H1 (cell line): ENCODE data around the gene IP6K3. TPM values are rescaled to one million over a fixed set of nuclear protein-coding genes. Genes with fewer than 3 reads are reported as not detected.

Experiments used
- E2F6 ChIP-seq: IDR thresholded peaks from 2 replicates; pipeline ENCODE4 v1.6.1; 2012; ENCODE audit warnings: inconsistent platforms
- FOSL1 ChIP-seq: IDR thresholded peaks from 2 replicates; pipeline ENCODE4 v1.6.1; 2011; ENCODE audit warnings: mild to moderate bottlenecking, low read depth, low read length, moderate library complexity; ENCODE audit not compliant: insufficient read depth
- TEAD4 ChIP-seq: IDR thresholded peaks from 2 replicates; pipeline ENCODE4 v1.6.1; 2012; ENCODE audit warnings: low read depth, low read length, inconsistent platforms, mixed read lengths
- polyA plus RNA-seq, 7 experiments: library from polyadenylated mRNA; depleted of rRNA in 3 of 7; stranded (reverse) in 5 of 7; unstranded in 2 of 7; fragments of >200 nt in 5 of 7; fragments of 200-250 nt in 2 of 7; gene quantifications; 1 replicate in 5 of 7; 2 replicates in 1 of 7; 4 replicates in 1 of 7; pipeline versions ENCODE4 v1.2.1 to v1.2.3, GENCODE V29; 2011 to 2013; ENCODE audit warnings: missing spikeins in 2 of 7, mixed read lengths in 2 of 7
- total RNA-seq: library from RNA; stranded (reverse); fragmentation: NEBNext Ultra II Directional; extraction: Animal tissue kit (Norgen Biotek cat#: 25700); gene quantifications from 2 replicates; pipeline ENCODE4 v1.2.1, GENCODE V29; 2021

Gene IP6K3
- total and polyA plus RNA-seq, 2 of the 8 experiments (the other 6 are each of a cell fraction or from before 2014, with no cell fraction given), result 0.22 to 0.73 TPM

GRCh38 chr6:33728438-33728837 is 18.3 kb downstream of the IP6K3 start (continued):
- no peak for TF ChIP-seq E2F6
- no peak for TF ChIP-seq FOSL1
- no peak for TF ChIP-seq TEAD4
- TF ChIP-seq, all 59 proteins: peak for 0
